Skin of body (tissue), 2 donors: ENCODE data around the gene UBE2E2. TPM values are rescaled to one million over a fixed set of nuclear protein-coding genes. Genes with fewer than 3 reads are reported as not detected.

ENCODE experiments used
- DNase-seq: peaks from one replicate; lab custom pipeline; 2025; lab: John Stamatoyannopoulos, UW
- total RNA-seq: library from RNA; depleted of rRNA; stranded (reverse); fragments of >200 nt; gene quantifications from one replicate; pipeline ENCODE4 v1.2.3, GENCODE V29; 2014

UBE2E2 gene
- total RNA-seq, 1 donor from 2014 or later = 111 TPM

DNA sequence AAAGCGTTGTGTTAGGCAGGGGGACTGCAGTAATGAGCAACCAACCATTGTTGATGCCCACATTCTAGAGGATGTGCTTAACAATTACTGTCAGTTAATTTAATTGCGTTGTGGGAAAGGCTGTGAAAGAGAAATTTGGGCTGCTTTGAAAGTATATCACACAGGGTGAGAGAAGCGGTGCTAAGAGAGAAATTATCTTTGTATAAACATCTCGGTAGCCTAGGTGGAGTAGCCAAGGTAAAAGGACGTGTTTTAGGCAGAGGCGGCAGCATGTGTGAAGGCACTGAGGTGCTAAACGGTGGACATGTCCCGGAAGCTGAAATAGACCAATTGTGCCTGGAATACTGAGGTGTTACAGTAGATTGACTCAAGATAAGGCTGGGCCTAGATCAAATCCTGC is 71.9 kb downstream of the UBE2E2 start:
- DNase-seq = no peak

- no peak for DNase-seq
Measured at GRCh38 chr3:23275814-23276213, 72.7 kb downstream of the UBE2E2 start.

GRCh38 chr3:23276913-23277658 is 74.0 kb downstream of the UBE2E2 start:
- DNase-seq = no peak

GRCh38 chr3:23277688-23278087 is 74.6 kb downstream of the UBE2E2 start:
- DNase-seq = no peak

- DNase-seq = no peak
Measured at GRCh38 chr3:23283625-23284024, 80.5 kb downstream of the UBE2E2 start.

GRCh38 chr3:23288286-23288685 is 85.2 kb downstream of the UBE2E2 start:
- DNase-seq = no peak

DNA sequence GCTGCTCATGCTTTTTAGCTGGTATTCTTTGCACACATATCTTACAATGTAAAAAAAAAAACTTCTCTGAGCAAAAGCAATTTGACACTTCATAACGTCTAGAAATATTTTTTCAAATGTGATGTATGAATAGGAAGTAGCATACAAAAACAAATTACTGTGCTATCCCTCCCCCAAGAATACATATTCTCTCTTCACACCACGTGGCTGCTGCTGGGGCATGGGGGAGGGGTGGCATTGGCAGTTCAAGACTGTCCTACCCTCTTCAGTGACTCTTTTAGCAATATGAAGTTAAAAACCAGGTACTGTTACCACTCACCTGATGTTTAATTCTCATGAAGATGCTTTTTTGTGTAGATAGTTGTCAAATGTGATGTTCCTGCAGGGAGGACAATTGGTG is 85.6 kb downstream of the UBE2E2 start:
- DNase-seq = no peak

DNA sequence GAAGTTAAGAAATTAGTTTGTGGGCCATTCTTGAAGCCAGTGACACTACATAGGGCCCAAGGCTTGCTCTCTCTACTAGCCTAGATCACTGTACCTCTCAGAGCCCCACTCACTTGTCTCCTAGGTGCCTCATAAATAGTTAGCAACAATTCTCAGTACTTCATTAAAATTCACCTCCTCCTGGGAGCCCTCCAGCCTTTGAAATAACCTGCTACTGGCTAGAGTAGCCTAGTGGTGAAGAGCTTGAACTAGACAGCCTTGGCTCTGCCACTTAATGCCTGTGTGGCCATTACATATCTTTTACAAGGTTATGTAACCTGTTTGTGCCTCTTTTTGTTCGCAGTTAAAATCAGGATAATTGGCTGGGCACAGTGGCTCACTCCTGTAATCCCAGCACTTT is 89.3 kb downstream of the UBE2E2 start:
- DNase-seq = no peak

- DNase-seq = no peak
Measured at GRCh38 chr3:23294770-23295387, 91.8 kb downstream of the UBE2E2 start.

DNA sequence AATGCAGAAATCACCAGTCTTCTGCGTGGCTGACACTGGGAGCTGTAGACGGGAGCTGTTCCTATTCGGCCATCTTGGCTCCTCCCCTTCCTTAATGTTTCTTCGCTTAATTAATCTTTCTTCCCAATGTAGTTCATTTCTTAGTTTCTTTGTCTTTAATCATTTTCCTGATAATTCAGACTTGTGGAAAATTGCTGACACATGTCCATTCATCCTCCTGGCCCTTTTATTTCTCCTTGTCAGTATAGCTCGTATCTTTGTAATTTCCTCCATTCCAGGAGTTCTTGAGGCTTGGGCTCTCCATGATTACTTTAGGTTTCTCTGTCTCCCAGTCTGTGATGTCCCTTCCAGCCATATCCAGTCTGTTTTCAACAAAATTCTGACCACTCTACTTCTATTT is 98.7 kb downstream of the UBE2E2 start:
- DNase-seq = no peak

DNA sequence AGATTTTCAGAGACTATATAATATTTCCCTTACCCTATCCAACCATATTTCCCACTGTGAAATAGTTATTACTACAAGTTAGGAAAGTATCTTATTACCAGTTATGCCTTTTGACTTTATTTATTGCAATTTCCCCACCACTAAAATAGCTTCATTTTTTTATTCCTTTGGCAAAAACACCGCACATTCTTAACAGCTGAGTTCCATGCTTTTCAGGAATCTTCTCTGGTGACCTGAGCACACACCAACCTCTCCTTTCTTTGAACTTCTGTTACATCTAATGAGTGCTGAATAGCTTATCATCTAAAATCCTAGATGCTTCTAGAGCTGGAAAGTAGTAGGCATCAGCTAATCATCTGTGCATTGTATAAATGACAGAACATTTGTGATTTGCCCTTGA is 99.1 kb downstream of the UBE2E2 start:
- DNase-seq = no peak

GRCh38 chr3:23303601-23304217 is 100.6 kb downstream of the UBE2E2 start:
- DNase-seq = no peak

GRCh38 chr3:23304424-23304823 is 101.3 kb downstream of the UBE2E2 start:
- DNase-seq = no peak

DNA sequence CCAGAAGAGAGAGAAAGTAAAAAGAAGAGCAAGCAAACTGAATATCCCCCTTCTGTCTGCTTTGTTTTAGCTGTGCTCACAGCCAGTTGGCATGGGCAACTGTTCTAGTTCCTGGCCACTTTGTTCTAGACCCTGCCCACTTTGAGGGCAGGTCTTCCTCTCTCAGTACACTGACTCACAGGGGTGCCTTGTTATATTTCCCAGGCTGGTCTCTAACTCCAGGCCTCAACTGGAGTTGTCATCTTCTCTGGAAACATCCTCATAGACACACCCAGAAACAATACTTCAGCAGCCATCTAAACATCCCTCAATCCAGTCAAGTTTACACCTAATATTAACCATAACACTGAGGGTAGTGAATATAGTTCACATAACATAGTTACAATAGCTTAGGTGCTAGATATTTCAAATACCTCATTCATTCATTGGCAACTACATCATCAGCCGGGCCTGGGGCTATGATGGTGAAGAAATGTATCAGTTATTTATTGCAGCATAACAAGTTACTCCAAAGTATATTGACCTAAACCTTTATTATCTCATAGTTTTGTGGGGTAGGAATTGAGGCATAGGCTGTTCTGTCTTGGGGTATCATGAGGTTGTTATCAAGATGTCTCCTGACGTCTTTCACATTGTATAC is 106.0 kb downstream of the UBE2E2 start:
- DNase-seq = no peak

DNA sequence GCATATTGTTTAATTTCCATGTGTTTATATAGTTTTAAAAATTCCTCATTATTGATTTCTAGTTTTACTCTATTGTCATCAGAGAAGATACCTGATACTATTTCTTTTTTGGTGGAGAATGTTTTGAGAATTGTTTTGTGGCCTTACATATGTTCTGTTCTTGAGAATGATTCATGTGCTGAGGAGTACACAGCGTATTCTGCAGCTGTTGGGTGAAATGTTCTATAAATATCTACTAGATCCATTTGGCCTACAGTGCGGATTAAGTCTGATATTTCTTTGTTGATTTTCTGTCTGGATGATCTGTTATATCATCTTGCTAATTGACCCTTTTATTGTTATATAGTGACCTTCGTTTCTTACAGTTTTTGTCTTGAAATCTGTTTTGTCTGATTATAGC is 109.7 kb downstream of the UBE2E2 start:
- DNase-seq = no peak

DNA sequence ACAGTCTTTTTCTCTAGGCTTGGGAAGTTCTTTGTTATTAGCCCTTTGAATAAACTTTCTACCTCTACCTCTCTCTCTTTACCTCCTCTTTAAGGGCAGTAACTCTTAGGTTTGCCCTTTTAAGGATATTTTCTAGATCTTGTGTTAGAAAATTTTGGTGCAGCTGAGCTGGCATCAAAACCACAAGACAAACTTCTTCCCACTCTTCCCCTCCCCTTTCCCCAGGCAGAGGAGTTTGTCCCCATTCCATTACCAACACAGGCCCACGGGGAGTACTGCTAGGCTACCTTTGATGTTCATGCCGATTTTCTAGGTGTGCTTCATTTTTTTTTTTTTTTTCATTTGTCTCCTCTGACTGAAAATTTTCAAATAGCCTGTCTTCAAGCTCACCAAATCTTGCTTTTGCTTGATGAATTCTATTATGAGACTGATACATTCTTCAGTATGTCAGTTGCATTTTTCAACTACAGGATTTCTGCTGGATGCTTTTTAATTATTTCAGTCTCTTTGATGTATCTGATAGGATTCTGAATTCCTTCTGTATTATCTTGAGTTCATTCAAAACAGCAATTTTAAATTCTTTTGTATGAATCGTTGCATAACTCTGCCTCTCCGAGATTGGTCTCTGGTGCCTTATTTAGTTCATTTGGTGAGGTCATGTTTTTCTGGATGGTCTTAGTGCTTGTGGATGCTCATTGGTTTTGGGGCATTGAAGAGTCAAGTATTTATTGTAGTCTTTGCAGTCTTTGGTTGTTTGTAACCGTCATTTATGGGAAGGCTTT is 112.0 kb downstream of the UBE2E2 start:
- DNase-seq = no peak

DNA sequence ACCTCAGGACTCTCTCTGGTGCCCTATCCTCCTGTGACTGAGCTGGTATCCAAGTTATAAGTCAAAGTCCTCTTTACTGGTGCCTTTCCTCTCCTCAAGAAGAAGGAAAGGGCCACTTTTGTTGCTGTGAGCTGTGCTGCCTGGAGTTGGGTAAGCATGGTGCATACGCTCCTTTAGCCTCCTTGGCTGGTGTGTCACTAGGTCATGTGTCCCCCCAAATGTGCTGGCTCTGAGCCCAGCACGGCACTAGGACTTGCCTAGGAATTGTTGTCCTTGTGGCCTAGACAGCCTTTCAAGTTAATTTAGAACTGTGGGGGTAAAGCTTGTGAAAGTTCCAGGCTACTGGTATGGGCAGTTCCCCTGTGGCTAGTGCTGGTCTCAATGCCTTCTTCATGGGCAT is 113.8 kb downstream of the UBE2E2 start:
- no peak for DNase-seq

GRCh38 chr3:23319366-23320312 is 116.5 kb downstream of the UBE2E2 start:
- DNase-seq = no peak

- no peak for DNase-seq
Measured at GRCh38 chr3:23320586-23321570, 117.8 kb downstream of the UBE2E2 start.
